ENCODE measurements around the gene SSX2IP.

Gene SSX2IP

GRCh38 chr1:84720221-84720780 is 30.0 kb upstream of the SSX2IP start:
- Histone ChIP-seq H3K27ac (ENCODE audit: low read depth, low read length) (no peak overlapping the region), H4K20me1 (ENCODE audit: control insufficient read depth, insufficient read depth, low read depth, low read length) (no peaks in the 10 kb centered on the region), H3K4me1 (ENCODE audit: control insufficient read depth, low read length) (no peaks in the 10 kb centered on the region), H3F3A (ENCODE audit: control insufficient read depth, insufficient read depth) (no peaks in the 10 kb centered on the region), H3K9me2 (replicated peaks; ENCODE audit: control insufficient read depth, low read length) (no peaks in the 10 kb centered on the region), H3K79me2 (ENCODE audit: control insufficient read depth, low read length) (no peaks in the 10 kb centered on the region), H3K36me3 (ENCODE audit: control insufficient read depth, low read length) (no peaks in the 10 kb centered on the region), H3K9me3 (ENCODE audit: control insufficient read depth, insufficient read depth, low read length) (no peaks in the 10 kb centered on the region), H3K4me2 (ENCODE audit: low read length) (no peak overlapping the region), H3K27me3 (ENCODE audit: control insufficient read depth, low read length) (no peaks in the 10 kb centered on the region), H3K4me3 (ENCODE audit: low read length) (no peak overlapping the region)
- TF ChIP-seq EZH2phosphoT487 (IDR thresholded peaks at IDR 0.05; ENCODE audit: borderline replicate concordance, low read length) (no peak), CTCF (IDR thresholded peaks at IDR 0.05; ENCODE audit: low read depth, low read length, poor library complexity, severe bottlenecking) (no peak)

- no peaks in the 10 kb centered on the region for H3K9me3 ChIP-seq (ENCODE audit: control insufficient read depth, insufficient read depth, low read length)
- no peak overlapping the region for H3K27ac ChIP-seq (ENCODE audit: low read depth, low read length)
- H3K9me2 ChIP-seq (replicated peaks; ENCODE audit: control insufficient read depth, low read length), result no peaks in the 10 kb centered on the region
- H3K4me1 ChIP-seq (ENCODE audit: control insufficient read depth, low read length), result no peaks in the 10 kb centered on the region
- H3K79me2 ChIP-seq (ENCODE audit: control insufficient read depth, low read length), result no peaks in the 10 kb centered on the region
- no peak overlapping the region for H3K4me3 ChIP-seq (ENCODE audit: low read length)
- no peak overlapping the region for H3K4me2 ChIP-seq (ENCODE audit: low read length)
- no peaks in the 10 kb centered on the region for H3F3A ChIP-seq (ENCODE audit: control insufficient read depth, insufficient read depth)
- no peaks in the 10 kb centered on the region for H3K36me3 ChIP-seq (ENCODE audit: control insufficient read depth, low read length)
- no peak for TF ChIP-seq CTCF (IDR thresholded peaks at IDR 0.05; ENCODE audit: low read depth, low read length, poor library complexity, severe bottlenecking)
- no peak for TF ChIP-seq EZH2phosphoT487 (IDR thresholded peaks at IDR 0.05; ENCODE audit: borderline replicate concordance, low read length)
- no peaks in the 10 kb centered on the region for H3K27me3 ChIP-seq (ENCODE audit: control insufficient read depth, low read length)
- no peaks in the 10 kb centered on the region for H4K20me1 ChIP-seq (ENCODE audit: control insufficient read depth, insufficient read depth, low read depth, low read length)
Measured at GRCh38 chr1:84719543-84720217, 29.4 kb upstream of the SSX2IP start.

- no peaks in the 10 kb centered on the region for H4K20me1 ChIP-seq (ENCODE audit: control insufficient read depth, insufficient read depth, low read depth, low read length)
- H3K9me3 ChIP-seq (ENCODE audit: control insufficient read depth, insufficient read depth, low read length), result no peaks in the 10 kb centered on the region
- no peaks in the 10 kb centered on the region for H3K79me2 ChIP-seq (ENCODE audit: control insufficient read depth, low read length)
- H3K27me3 ChIP-seq (ENCODE audit: control insufficient read depth, low read length), result no peaks in the 10 kb centered on the region
- H3K27ac ChIP-seq (ENCODE audit: low read depth, low read length), result no peak overlapping the region
- no peaks in the 10 kb centered on the region for H3K9me2 ChIP-seq (replicated peaks; ENCODE audit: control insufficient read depth, low read length)
- H3F3A ChIP-seq (ENCODE audit: control insufficient read depth, insufficient read depth), result no peaks in the 10 kb centered on the region
- no peaks in the 10 kb centered on the region for H3K4me1 ChIP-seq (ENCODE audit: control insufficient read depth, low read length)
- no peaks in the 10 kb centered on the region for H3K36me3 ChIP-seq (ENCODE audit: control insufficient read depth, low read length)
- no peak overlapping the region for H3K4me2 ChIP-seq (ENCODE audit: low read length)
- H3K4me3 ChIP-seq (ENCODE audit: low read length), result no peak overlapping the region
- TF ChIP-seq CTCF (IDR thresholded peaks at IDR 0.05; ENCODE audit: low read depth, low read length, poor library complexity, severe bottlenecking) (no peak), EZH2phosphoT487 (IDR thresholded peaks at IDR 0.05; ENCODE audit: borderline replicate concordance, low read length) (no peak)
Measured at GRCh38 chr1:84715342-84716019, 25.2 kb upstream of the SSX2IP start.

Measured in DOHH2 (cell line).